H9 (cell line): ENCODE measurements around the gene LRWD1. TPM values are rescaled to one million over a fixed set of nuclear protein-coding genes. Genes with fewer than 3 reads are reported as not detected.
A peak's percentile ranks its signal among the peaks of the same experiment; 100 is the strongest.

Source experiments
- DNase-seq: peaks from one replicate; pipeline ENCODE4 v3.0.0-alpha.2; 2017
- H2AFZ ChIP-seq: one replicate; pipeline ENCODE4 v1.6.1; 2013; ENCODE audit warnings: mild to moderate bottlenecking, low read length, control low read depth, moderate library complexity
- H2AK5ac ChIP-seq: 2 replicates; pipeline ENCODE4 v1.6.1; 2013; ENCODE audit warnings: low read length, control low read depth, mixed read lengths; ENCODE audit not compliant: insufficient read length
- H2BK120ac ChIP-seq: one replicate; pipeline ENCODE4 v1.6.1; 2013; ENCODE audit warnings: low read depth, mild to moderate bottlenecking, low read length, control low read depth, inconsistent platforms; ENCODE audit not compliant: poor library complexity, severe bottlenecking
- H2BK12ac ChIP-seq: 2 replicates; pipeline ENCODE4 v1.6.1; 2013; ENCODE audit warnings: low read length, control low read depth, mixed read lengths, low read depth; ENCODE audit not compliant: insufficient read length
- H2BK15ac ChIP-seq: 2 replicates; pipeline ENCODE4 v1.6.1; 2013; ENCODE audit warnings: low read depth, low read length, control low read depth
- H2BK20ac ChIP-seq: one replicate; pipeline ENCODE4 v1.6.1; 2013; ENCODE audit warnings: low read depth, mild to moderate bottlenecking, low read length, control low read depth, inconsistent platforms; ENCODE audit not compliant: poor library complexity, severe bottlenecking
- H2BK5ac ChIP-seq: 2 replicates; pipeline ENCODE4 v1.6.1; 2013; ENCODE audit warnings: low read length, control low read depth, mixed read lengths; ENCODE audit not compliant: insufficient read length
- H3K14ac ChIP-seq: 2 replicates; pipeline ENCODE4 v1.6.1; 2013; ENCODE audit warnings: low read length, control low read depth; ENCODE audit not compliant: insufficient read depth
- H3K18ac ChIP-seq: 2 replicates; pipeline ENCODE4 v1.6.1; 2013; ENCODE audit warnings: low read depth, mild to moderate bottlenecking, mixed read lengths, low read length, control low read depth; ENCODE audit not compliant: insufficient read length
- H3K23ac ChIP-seq: 2 replicates; pipeline ENCODE4 v1.6.1; 2013; ENCODE audit warnings: low read length, control low read depth, mixed read lengths, low read depth; ENCODE audit not compliant: insufficient read length
- H3K23me2 ChIP-seq: 2 replicates; pipeline ENCODE4 v1.6.1; 2013; ENCODE audit warnings: low read depth, mild to moderate bottlenecking, mixed read lengths, low read length, control low read depth; ENCODE audit not compliant: insufficient read length, poor library complexity, severe bottlenecking
- H3K27ac ChIP-seq: 2 replicates; pipeline ENCODE4 v1.5.1; 2013; ENCODE audit warnings: low read length, control low read depth, mixed read lengths, low read depth; ENCODE audit not compliant: insufficient read length
- H3K27me3 ChIP-seq: 2 replicates; pipeline ENCODE4 v1.6.1; 2013; ENCODE audit warnings: low read length, control low read depth, inconsistent platforms; ENCODE audit not compliant: insufficient read depth
- H3K4ac ChIP-seq: 2 replicates; pipeline ENCODE4 v1.6.1; 2013; ENCODE audit warnings: low read depth, mild to moderate bottlenecking, control low read depth, inconsistent platforms, low read length, moderate library complexity
- H3K4me1 ChIP-seq: 2 replicates; pipeline ENCODE4 v1.6.1; 2013; ENCODE audit warnings: low read length, control low read depth, inconsistent platforms; ENCODE audit not compliant: insufficient read depth
- H3K4me2 ChIP-seq: 2 replicates; pipeline ENCODE4 v1.6.1; 2013; ENCODE audit warnings: low read length, control low read depth, mixed read lengths; ENCODE audit not compliant: insufficient read length, insufficient read depth
- H3K56ac ChIP-seq: 2 replicates; pipeline ENCODE4 v1.6.1; 2013; ENCODE audit warnings: low read depth, mild to moderate bottlenecking, mixed read lengths, low read length, control low read depth; ENCODE audit not compliant: insufficient read length
- H3K79me1 ChIP-seq: 2 replicates; pipeline ENCODE4 v1.6.1; 2013; ENCODE audit warnings: low read depth, mild to moderate bottlenecking, moderate library complexity, low read length, control low read depth, inconsistent platforms; ENCODE audit not compliant: insufficient read depth, poor library complexity, severe bottlenecking
- H3K79me2 ChIP-seq: 2 replicates; pipeline ENCODE4 v1.6.1; 2013; ENCODE audit warnings: low read length, control low read depth, inconsistent platforms; ENCODE audit not compliant: insufficient read depth
- H3K9ac ChIP-seq: 2 replicates; pipeline ENCODE4 v1.6.1; 2013; ENCODE audit warnings: low read length, control low read depth, mixed read lengths; ENCODE audit not compliant: insufficient read length; ENCODE audit errors: extremely low read depth
- H3K9me3 ChIP-seq: one replicate; pipeline ENCODE4 v1.6.1; 2013; ENCODE audit warnings: low read depth, low read length, inconsistent platforms; ENCODE audit not compliant: control insufficient read depth
- H3T11ph ChIP-seq: one replicate; pipeline ENCODE4 v1.6.1; 2013; ENCODE audit warnings: mild to moderate bottlenecking, low read length, control low read depth, inconsistent platforms
- H4K20me1 ChIP-seq: one replicate; pipeline ENCODE4 v1.6.1; 2013; ENCODE audit not compliant: control insufficient read depth, insufficient read length, insufficient read depth
- H4K5ac ChIP-seq: 2 replicates; pipeline ENCODE4 v1.6.1; 2013; ENCODE audit warnings: low read depth, mild to moderate bottlenecking, mixed read lengths, low read length, control low read depth; ENCODE audit not compliant: insufficient read length
- H4K8ac ChIP-seq: replicated peaks from 2 replicates; pipeline ENCODE4 v1.6.1; 2013; ENCODE audit warnings: low read length, control low read depth, mixed read lengths, low read depth; ENCODE audit not compliant: insufficient read length
- H4K91ac ChIP-seq: 2 replicates; pipeline ENCODE4 v1.6.1; 2013; ENCODE audit warnings: low read depth, mild to moderate bottlenecking, moderate library complexity, mixed read lengths, low read length, control low read depth; ENCODE audit not compliant: insufficient read length
- H3K27ac Mint-ChIP-seq, 3 experiments: 2 replicates in 2 of 3; 3 replicates in 1 of 3; pipeline ENCODE4 v1.8.0; 2020 to 2021; ENCODE audit warnings: mixed read lengths in 3 of 3, mild to moderate bottlenecking in 1 of 3, moderate library complexity in 1 of 3
- H3K27me3 Mint-ChIP-seq: 2 replicates; pipeline ENCODE4 v1.8.0; 2021; ENCODE audit warnings: low read depth, mild to moderate bottlenecking, moderate library complexity, mixed read lengths
- H3K36me3 Mint-ChIP-seq, 3 experiments: 2 replicates in 2 of 3; 3 replicates in 1 of 3; pipeline ENCODE4 v1.8.0; 2020 to 2021; ENCODE audit warnings: low read depth in 3 of 3, mixed read lengths in 3 of 3; ENCODE audit not compliant: insufficient read depth in 1 of 3
- H3K4me1 Mint-ChIP-seq, 2 experiments: 2 replicates each; pipeline ENCODE4 v1.8.0; 2020; ENCODE audit warnings: mixed read lengths in 2 of 2
- H3K4me3 Mint-ChIP-seq, 2 experiments: 2 replicates in 1 of 2; 3 replicates in 1 of 2; pipeline ENCODE4 v1.8.0; 2020 to 2021; ENCODE audit warnings: mild to moderate bottlenecking in 2 of 2, mixed read lengths in 2 of 2, moderate library complexity in 1 of 2
- H3K9me3 Mint-ChIP-seq, 2 experiments: 2 replicates in 1 of 2; 3 replicates in 1 of 2; pipeline ENCODE4 v1.8.0; 2020; ENCODE audit warnings: mild to moderate bottlenecking in 2 of 2, mixed read lengths in 2 of 2, moderate library complexity in 1 of 2
- WGBS: extraction: QIAGEN DNeasy Blood & Tissue Kit; methylation state at CpG from one replicate; pipeline ENCODE4 v1.1.7; 2013; ENCODE audit warnings: missing lambda C conversion rate, low lambda C conversion rate, mixed read lengths; ENCODE audit not compliant: insufficient read length; ENCODE audit errors: extremely low coverage; 5-methylcytosine and 5-hydroxymethylcytosine counted together
- total RNA-seq: library from RNA; stranded (reverse); gene quantifications from 2 replicates; pipeline ENCODE4 v1.2.1, GENCODE V29; 2021
- TF ChIP-seq, protein P1 (sequence below): fragments of 200-600 bp; sonication (generic); conservative IDR thresholded peaks from 3 replicates; pipeline ENCODE4 v1.8.0; 2021; ENCODE audit warnings: antibody characterized with exemption, mild to moderate bottlenecking

LRWD1 gene
- total RNA-seq, 1 experiment from 2014 or later, result 35.1 TPM

DNA sequence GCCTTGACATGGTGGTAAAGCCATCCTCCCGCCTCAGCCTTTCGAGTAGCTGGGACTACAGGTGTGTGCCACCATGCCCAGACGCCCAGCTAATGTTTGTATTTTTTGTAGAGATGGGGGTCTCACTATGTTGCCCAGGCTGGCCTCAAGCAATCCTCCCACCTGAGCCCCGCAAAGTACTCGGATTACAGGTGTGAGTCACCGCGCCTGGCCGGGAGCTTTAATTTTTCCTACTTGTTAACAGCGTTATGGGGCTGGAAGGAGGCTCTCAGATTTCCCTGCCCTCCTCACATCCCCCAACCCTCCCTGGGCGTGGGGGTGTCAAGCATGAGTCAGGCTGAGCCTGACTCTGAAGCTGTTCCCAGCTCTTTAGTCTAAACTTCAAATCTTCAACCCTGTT lies 8.5 kb upstream of the LRWD1 start:
- H3K14ac ChIP-seq, result no peak overlapping the region
- no peak overlapping the region for H2BK20ac ChIP-seq
- no peak overlapping the region for H2BK15ac ChIP-seq
- no peak overlapping the region for H3K27ac ChIP-seq
- H3K4me2 ChIP-seq, result no peak overlapping the region
- H2BK5ac ChIP-seq, result no peak overlapping the region
- TF ChIP-seq, protein P1, sequence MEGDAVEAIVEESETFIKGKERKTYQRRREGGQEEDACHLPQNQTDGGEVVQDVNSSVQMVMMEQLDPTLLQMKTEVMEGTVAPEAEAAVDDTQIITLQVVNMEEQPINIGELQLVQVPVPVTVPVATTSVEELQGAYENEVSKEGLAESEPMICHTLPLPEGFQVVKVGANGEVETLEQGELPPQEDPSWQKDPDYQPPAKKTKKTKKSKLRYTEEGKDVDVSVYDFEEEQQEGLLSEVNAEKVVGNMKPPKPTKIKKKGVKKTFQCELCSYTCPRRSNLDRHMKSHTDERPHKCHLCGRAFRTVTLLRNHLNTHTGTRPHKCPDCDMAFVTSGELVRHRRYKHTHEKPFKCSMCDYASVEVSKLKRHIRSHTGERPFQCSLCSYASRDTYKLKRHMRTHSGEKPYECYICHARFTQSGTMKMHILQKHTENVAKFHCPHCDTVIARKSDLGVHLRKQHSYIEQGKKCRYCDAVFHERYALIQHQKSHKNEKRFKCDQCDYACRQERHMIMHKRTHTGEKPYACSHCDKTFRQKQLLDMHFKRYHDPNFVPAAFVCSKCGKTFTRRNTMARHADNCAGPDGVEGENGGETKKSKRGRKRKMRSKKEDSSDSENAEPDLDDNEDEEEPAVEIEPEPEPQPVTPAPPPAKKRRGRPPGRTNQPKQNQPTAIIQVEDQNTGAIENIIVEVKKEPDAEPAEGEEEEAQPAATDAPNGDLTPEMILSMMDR, result no peak
- H3K23me2 ChIP-seq, result no peaks in the 10 kb centered on the region
- no peak overlapping the region for H2BK12ac ChIP-seq
- Mint-ChIP-seq H3K27me3 (no peaks in the 10 kb centered on the region; the same call in 1 of the 2 replicates), H3K4me3 (no peak overlapping the region), H3K36me3 (peaks cover 7 to 40% (median 39%) of the 10 kb centered on the region in 3 experiments; a peak in 6 of 7 replicates), H3K27ac (peak overlapping the region in 1 of 3 experiments; percentile 68; a peak in 1 of 7 replicates), H3K4me1 (peaks cover 4 to 7% of the 10 kb centered on the region in 2 experiments), H3K9me3 (no peaks in the 10 kb centered on the region)
- no peak overlapping the region for H4K91ac ChIP-seq
- H3K79me1 ChIP-seq, result no peaks in the 10 kb centered on the region
- no peaks in the 10 kb centered on the region for H4K20me1 ChIP-seq
- H4K8ac ChIP-seq, result no peak overlapping the region
- no peak overlapping the region for H3K9ac ChIP-seq
- no peak overlapping the region for H3K23ac ChIP-seq
- no peak overlapping the region for H3T11ph ChIP-seq
- H3K4ac ChIP-seq, result no peak overlapping the region
- H3K79me2 ChIP-seq, result no peaks in the 10 kb centered on the region
- H3K9me3 ChIP-seq, result no peaks in the 10 kb centered on the region
- no peak overlapping the region for H3K56ac ChIP-seq
- no peak overlapping the region for H2BK120ac ChIP-seq
- H3K18ac ChIP-seq, result no peak overlapping the region
- H3K4me1 ChIP-seq, result no peaks in the 10 kb centered on the region
- no peak overlapping the region for H4K5ac ChIP-seq
- WGBS, result no CpG with 5 or more reads among the region's 10 CpGs
- H2AK5ac ChIP-seq, result no peak overlapping the region
- H2AFZ ChIP-seq, result no peak overlapping the region
- no peak for DNase-seq
- H3K27me3 ChIP-seq, result no peaks in the 10 kb centered on the region
